ENCODE results near the gene MTA1. TPM values are rescaled to one million over a fixed set of nuclear protein-coding genes. Genes with fewer than 3 reads are reported as not detected.
A peak's percentile ranks its signal among the peaks of the same experiment; 100 is the strongest.

Gene MTA1
- total RNA-seq, 1 donor from 2014 or later = 48.3 TPM

DNA sequence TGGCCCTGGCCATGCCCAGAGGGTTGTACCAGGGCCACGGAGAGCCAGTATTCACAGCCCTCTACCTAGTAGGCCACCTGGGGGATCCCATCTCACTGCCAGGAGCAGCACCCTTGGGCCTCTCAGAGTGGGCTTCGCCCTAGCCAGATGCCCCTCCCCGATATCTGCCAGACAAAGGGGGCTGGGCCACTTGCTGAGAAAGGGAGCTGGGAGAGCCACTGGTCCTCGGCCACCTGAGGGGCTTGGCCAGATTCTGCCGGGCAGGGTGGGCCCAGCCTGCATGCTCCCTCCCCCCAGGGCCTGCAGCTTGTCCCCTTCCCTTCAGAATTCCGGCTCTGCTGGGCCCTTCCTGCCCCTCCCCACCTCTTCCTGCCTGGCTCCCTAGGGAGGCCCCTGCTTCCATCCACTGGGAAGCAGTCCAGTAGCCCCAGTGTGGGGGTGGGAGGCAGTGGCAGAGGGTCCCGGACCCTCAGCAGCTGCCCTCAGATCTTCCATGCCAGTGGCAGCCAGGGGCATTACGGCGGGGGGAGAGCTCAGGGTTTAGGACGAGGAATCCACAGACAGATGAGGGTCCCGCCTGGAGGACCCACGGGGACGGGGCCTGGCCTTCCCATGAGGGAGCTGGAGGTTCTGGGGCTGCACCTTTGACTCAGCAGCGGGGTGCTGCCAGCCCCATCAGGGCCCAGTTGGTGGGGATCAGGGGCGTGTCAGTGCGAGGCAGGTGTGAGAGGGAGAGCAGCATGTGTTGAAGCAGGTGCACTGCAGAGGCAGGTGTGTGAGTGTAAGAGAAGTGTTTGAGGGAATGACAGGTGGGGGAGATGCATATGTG is 57.4 kb downstream of the MTA1 start:
- DNase-seq = no peak

DNA sequence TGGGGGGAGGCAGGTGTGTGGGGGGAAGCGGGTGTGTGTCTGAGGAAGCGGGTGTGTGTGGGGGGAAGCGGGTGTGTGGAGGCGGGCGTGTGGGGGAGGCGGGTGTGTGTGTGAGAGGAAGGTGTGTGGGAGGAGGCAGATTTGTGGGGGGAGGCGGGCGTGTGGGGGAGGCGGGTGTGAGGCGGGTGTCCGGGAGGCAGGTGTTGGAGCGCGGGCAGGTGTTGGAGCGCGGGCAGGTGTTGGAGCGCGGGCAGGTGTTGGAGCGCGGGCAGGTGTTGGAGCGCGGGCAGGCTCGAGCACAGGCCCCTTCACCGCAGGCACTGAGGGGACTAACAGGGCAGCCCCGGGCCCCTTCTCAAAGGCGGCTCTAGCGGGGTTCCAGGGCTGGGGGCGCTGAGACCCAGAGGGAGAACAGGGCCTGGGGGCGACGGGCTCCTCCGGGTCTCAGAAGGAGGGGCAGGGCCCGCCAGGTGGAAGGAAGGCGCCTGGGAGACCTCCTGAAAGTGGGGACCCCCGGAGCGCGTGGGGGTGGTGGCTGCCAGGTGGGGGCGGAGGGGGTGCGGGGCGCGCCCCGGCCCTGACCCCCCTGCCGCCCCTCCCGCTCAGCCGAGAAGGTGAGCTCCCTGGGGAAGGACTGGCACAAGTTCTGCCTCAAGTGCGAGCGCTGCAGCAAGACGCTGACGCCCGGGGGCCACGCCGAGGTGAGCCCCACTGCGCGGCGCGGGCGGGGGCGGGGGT is 58.2 kb downstream of the MTA1 start:
- no peak for DNase-seq

DNA sequence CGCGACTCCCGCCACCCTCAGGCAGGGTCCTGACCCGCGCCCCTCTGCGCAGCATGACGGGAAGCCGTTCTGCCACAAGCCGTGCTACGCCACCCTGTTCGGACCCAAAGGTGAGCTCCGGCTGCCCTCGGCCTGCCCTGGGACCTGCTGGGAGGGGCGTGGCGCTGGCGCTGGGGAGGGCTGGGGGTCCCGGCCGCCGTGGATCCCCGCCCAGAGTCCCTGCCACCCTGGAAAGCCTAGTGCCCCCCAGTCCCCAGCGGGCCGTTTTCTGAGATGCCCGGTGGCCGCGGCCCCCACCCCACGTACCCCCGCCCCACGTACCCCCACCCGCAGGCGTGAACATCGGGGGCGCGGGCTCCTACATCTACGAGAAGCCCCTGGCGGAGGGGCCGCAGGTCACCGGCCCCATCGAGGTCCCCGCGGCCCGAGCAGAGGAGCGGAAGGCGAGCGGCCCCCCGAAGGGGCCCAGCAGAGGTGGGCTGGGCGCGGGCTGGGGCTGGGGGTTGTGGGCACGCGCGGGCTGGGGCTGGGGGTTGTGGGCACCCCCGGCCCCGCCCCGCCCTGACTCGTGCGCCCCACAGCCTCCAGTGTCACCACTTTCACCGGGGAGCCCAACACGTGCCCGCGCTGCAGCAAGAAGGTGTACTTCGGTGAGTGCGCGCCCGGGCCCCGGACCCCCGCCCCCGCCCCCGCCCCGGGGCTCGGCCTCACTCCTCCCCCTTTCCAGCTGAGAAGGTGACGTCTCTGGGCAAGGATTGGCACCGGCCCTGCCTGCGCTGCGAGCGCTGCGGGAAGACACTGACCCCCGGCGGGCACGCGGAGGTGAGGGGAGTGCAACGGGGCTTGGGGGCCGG is 59.0 kb downstream of the MTA1 start:
- DNase-seq = no peak

DNA sequence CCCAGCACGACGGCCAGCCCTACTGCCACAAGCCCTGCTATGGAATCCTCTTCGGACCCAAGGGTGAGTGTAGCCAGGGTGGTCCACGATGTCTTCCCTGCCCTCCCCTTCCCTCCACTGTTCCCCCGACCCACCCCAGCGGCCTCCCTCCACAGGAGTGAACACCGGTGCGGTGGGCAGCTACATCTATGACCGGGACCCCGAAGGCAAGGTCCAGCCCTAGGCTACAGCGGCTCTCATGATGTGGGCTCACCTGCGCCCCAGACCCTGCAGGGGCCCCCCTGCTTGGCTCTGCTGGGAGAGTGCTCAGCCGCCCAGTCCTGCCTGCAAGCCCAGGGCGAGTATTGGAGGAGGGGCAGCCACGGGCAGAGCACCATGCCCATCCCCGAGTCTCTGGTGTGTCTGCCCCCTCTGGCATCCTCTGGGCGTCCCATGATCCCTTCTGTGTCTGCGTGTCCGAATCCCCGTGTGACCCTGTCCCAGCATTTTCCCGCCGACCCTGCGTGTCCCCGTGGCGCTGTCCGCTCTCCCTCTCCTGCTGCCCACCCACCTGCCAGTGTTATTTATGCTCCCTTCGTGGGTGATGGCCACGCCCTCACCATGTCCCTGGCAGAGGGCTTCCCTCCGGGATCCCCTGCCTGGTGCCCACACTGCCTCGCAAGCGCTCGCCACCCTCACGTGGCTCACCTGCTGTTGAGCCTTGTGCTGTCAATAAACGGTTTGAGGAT is 60.0 kb downstream of the MTA1 start:
- DNase-seq = no peak

DNA sequence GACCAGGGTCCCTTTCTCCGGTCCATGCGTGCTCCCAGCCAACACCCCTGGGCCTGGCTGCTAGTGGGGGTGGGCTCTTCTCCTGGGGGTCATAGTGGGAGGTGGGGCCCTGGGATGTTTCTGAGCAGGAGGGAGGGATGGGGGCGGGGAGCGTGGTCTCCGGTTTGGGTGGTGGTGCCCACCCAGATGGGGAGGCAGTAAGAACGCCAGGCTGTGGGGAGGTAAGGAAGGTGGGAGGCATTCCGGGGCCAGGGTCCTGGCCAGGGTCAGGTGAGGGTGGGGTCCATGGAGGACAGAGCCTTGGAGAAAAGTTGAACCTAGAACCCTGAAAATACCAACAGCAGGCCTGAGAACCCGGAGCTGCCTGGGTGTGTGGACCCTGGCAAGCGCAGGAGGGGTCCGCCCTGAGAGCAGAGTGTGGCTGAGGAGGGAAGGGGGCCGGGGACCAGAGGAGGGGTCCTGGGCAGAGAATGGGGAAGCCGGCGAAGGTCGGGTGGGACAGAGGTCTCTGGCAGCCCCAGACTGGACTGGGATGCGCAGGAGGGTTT is 60.6 kb downstream of the MTA1 start:
- no peak for DNase-seq

DNA sequence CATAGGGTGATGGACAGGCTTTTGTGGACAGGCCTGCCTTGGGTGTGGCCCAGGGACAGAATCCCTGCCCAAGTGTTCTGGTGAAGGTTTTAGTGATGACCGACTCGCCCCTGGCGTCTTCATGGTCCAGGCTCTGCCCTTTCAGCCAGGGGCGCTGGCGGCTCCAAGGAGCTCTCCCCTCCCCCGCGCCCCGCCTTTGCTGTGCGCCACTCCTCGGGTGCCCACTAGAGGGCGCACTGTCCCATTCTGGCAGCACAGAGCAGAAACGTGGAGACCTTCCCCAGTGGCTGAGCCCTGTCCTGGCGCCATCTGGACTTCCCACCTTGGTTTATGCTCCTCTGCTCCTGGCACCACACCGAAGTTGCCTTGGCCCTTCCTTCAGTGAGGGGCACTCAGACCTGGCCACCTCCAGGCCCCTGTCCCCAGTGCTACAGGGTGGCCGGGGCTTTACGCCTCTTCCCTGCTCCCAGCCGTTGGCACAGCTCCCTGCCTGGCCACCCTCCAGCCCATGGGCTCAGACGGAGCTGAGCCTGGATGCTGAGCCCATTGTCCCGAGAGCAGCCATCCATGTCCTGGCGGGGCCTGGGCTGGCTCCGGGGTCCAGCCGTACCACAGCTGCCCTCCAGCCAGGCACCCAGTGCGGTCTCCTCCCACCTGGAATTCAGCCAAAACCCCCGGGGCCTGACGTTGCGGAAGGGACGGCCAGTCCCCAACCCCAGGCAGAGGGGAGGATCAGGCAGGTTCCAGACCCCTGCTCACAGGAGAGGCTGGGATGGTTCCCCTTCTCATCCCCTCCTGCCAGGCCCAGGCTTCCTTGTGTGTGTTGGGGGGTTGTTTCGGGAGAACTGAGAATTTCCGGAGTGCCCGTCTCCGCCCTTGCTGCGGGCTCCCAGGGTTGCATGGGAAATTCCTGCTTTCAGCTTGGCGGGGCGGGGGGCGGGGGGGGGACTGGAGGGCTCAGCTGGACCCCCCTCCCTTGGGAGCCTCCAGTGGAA is 61.5 kb downstream of the MTA1 start:
- peak; percentile 89 for DNase-seq

DNA sequence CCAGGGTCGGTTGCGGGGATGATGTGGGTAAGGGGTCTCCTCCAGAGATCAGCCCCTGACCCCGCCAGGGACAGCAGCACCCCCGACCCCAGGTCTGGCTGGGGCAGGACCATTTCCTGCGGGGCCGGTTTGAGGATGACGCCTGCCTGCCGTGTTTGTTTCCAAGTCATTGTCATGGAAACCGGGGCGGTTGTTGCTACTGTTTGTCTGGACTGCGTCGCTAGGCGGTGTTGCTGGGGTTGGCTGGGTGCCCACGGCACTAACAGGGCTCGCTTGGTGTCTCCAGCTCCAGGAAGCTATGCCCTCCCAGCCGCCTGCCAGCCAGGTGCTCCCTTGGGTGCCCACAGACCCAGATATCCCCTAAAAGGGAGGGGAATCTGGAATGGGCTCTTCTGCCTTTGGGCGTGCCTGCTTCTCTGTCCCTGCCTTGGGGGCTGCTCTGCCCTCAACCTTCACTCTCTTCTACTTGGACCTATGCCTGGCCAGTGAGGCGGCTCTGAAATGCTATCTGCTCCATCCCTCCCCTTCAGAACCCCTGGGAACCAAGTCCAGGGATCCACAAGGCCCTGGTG is 62.3 kb downstream of the MTA1 start:
- DNase-seq = peak; percentile 94

DNA sequence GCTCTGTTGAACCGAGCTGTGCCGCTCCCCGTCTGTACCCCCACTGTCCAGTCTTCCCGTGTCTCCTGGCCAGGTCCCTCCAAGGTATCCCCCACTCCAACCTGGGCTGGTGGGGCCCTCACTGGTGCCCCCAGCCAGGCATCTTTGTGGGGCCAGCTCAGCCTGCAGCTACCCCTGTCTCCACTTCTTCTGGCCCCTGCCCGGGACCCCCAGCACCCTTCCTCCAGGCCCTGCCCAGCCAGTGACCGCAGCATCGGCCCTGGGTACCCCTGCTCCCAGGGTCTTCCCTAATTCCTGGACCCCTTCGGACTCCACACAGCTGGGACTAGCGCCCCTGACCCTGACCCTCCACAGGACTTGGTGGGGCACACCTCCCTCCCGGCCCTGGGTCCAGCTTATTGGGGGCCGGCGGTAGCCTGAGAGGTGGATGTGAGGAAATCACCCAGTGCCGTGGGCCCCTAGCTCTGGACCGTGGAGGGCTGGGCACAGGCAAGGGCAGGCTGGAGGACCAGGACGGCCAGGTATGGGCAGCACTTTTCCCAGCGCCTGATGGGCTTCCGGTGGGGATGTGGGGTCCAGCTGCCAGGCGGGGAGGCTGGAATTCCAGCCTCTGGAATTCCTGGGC is 63.0 kb downstream of the MTA1 start:
- DNase-seq = no peak

DNA sequence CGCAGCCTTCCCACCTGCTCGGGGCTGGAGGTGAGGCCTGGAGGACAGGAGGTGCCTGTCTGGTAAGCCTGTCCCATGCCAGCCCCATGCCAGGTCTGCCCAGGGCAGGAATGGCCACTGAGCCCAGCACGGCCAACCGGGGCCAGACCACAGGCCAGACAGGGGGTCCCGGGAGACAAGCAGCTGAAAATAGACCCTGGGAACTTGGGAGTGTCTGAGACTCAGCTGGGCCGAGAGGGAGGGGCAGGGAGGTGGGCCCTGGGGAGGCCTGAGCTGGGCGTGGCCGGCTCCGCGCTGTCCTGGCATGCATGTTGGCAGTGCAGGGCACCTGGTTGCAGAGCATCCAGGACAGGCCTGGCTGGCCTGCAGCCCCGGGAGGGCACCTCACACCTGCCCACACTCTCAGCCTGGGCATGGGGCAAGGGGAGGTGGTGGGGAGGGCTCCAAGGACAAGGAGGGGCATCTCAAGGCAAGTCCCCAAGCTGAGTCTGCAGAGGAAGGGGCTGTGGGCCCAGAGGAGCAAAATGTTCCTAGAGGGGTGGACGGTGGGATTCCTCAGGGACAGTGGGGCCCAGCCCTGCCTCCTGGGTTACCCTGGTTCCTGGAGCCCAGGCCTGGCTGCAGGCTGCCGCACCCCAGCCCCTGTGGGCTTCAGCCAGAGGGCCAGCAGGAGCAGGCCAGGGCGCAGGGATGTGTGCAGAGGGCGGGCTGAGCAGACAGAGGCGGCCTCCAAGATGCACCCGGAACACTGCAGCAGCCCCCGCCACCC is 63.9 kb downstream of the MTA1 start:
- DNase-seq = peak; percentile 16

DNA sequence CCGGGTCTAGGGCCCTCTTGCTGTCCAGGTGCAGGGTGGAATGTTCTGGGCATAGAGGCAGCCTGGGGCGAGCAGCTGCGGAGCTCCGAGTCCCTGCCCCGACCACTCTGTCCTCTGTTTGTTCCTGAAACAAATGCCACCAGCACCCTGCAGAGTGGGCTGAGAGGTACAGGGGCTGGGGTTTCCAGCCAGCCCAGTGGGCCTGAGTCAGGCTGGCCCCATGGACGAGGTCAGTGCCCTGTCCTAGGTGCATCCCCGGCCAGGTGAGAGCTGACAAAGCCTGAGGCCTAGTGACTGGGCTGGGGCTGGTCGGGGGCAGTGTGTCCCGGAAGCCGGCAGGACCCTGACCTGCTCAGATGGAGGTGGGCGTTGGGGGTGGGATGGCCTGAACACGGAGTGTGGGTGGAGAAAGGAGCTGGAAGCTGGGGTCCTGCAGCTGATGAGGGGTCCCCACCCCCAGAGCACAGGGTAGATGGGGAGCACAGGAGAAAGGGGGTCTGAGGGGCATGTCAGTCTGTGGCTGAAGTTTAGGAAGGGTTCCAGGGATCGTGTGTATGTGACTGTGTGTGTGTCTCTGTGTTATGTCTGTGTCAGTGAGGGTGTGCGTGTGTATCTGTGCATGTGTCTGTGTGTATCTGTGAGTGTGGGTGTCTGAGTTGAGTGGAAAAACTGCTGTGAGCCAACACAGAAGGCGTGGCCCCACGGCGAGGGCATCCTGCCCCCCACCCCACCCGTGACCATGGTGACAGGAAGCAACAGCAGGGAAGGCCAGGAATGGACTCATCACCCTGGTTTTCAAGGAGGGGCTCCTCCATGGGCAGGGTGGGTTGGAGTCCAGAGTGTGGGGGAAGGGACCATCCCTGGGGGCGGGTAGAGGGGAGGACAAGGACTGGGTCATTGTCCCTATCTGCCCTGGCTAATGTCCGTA is 64.7 kb downstream of the MTA1 start:
- DNase-seq = no peak

DNA sequence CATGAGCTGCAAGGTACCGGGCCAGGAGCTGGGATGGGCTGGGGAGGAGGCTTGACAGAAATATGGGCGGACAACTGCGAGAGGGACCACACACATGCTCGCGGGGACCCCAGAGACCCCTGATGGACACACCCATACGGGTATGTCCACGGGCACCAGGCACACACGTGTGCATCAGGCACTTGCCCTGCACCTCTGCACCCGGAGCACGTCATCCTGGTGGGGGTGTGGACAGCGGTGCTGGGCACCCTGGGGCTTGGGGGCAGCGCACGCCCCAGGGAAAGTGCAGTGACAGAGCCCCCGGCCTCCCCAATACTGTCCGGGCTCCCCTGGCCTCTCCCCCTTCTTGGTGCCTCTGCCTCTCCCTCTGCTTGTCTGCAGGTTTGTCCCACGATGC is 65.4 kb downstream of the MTA1 start:
- DNase-seq = no peak

DNA sequence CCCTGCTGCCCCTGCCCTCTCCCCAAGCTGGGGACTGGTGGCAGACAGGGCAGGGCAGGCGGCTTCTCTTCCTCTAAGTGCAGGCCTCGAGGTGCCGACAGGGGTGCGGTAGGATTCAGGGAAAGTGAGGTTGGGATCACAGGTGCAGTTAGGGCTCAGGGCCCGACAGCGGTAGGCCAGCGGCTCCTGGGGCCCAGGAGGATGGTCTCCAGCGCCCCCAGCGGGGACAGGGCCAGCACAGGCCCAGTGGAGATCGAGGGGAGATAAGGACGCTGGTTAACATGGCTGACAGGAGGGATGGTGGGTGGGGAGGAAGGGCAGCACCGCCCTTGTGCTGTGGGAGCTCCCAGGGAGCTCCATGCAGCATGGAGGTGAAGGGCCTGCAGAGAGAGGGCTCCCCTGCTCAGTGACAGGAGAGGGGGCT is 66.1 kb downstream of the MTA1 start:
- DNase-seq = no peak

DNA sequence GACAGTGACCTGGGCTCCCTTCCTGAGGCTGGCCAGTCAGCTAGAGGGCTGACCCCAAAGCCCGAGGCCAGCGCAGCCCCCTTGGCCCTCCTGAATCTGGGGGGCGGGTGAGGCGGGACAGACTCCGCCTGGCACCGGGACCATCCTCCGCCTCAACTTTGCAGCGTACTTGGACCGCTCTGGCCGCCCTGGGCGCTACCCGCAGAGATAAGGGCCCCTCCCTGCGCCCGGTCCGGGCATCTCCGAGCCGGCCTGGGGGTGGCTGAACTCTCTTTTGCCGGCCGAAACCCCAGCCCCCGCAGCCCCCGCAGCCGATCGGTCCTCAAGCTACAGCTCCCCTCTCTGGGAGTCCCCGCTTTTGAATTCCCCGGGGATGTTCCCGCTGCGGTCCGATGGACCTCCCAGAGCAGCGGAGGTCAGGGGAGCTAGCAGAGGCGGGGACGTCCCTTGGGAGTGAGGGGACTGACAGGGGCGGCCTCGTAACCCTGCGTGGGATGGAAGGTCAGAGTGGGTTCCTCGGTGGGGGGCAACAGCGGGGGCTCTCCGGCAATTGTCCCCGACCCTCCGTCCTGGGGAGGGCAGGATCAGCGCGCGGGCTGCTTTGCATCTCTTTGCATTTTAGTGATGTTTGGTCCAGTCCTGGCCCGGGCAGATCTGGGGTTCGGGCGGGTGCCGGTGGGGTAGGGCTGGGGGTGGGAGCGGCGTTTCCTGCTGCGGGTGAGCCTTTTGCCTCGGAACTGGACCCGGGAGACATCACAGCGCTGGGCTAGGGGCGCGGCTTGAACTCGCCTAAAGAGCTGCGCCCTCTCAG is 66.7 kb downstream of the MTA1 start, which contains the start of gene CRIP1:
Gene CRIP1, plus strand, starts transcription at position 724 of the 811 bp plus-strand sequence. CDS start 374 bp downstream, outside the sequence.
- no peak for DNase-seq

DNA sequence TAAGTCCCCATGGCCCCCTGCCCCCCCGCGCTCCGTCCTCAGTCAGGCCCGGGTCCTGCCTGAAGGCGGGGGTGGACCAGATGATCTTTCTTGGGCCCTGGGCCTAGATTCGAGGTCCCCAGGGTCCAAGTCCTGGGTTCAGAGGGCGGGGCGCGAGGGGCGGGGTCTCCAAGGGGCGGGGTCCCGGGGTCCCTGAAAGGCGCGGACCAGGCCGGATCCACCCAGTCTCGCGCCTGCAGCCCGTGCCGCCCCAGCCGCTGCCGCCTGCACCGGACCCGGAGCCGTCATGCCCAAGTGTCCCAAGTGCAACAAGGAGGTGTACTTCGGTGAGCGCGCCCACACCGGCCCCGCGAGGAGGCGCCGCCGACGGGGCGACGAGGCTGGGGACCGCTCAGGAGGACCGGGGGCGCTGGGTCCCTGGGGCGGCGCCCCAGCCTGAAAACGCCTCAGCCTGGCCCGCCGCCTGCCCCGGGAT is 67.4 kb downstream of the MTA1 start:
- DNase-seq = peak; percentile 40

DNA sequence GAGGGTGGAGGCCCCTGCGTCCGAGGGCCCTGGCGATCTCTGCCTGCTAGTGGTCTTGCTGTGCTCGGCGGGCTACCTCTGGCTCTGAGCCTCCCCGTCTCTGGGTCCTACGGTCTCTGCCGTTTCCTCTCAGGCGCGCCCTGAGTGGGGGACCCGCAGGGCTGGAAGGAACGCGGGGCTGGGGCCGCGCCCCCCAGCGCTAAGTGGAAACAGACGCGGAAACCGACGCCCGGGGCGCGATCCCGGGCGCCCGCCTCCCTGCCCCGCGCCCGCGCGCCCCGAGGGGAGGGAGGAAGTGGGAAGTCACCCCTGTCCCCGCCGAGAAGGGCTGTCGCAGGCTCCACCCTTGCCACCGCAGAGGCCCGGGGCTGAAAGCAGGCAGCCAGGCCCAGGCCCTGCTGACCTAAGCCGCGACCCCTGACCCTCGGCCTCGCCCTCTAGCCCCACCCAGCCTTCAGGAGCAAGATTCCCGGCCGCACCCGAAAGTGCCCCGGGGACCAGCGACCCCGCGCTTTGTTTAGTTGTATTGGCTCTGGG is 67.9 kb downstream of the MTA1 start:
- DNase-seq = peak; percentile 72
